Endothelial cell (in vitro differentiated cells): ENCODE results near the gene ATRIP. TPM values are rescaled to one million over a fixed set of nuclear protein-coding genes. Genes with fewer than 3 reads are reported as not detected.
A peak's percentile ranks its signal among the peaks of the same experiment; 100 is the strongest.

Experiments
- DNase-seq: peaks from one replicate; pipeline ENCODE4 v3.0.0; 2021; ENCODE audit warnings: low spot score
- H3K27ac Mint-ChIP-seq: one replicate; pipeline ENCODE4 v1.8.0; 2021; ENCODE audit warnings: mixed read lengths, inconsistent platforms; ENCODE audit not compliant: unreplicated experiment
- H3K27me3 Mint-ChIP-seq: one replicate; pipeline ENCODE4 v1.8.0; 2021; ENCODE audit warnings: mild to moderate bottlenecking, moderate library complexity, mixed read lengths, inconsistent platforms; ENCODE audit not compliant: unreplicated experiment
- H3K36me3 Mint-ChIP-seq: one replicate; pipeline ENCODE4 v1.8.0; 2021; ENCODE audit warnings: mild to moderate bottlenecking, low read depth, mixed read lengths, inconsistent platforms; ENCODE audit not compliant: unreplicated experiment
- H3K4me1 Mint-ChIP-seq: one replicate; pipeline ENCODE4 v1.8.0; 2021; ENCODE audit warnings: mild to moderate bottlenecking, mixed read lengths, inconsistent platforms; ENCODE audit not compliant: unreplicated experiment
- H3K4me3 Mint-ChIP-seq: one replicate; pipeline ENCODE4 v1.8.0; 2021; ENCODE audit warnings: mild to moderate bottlenecking, mixed read lengths, inconsistent platforms; ENCODE audit not compliant: unreplicated experiment
- H3K9me3 Mint-ChIP-seq: one replicate; pipeline ENCODE4 v1.8.0; 2021; ENCODE audit warnings: mixed read lengths, inconsistent platforms; ENCODE audit not compliant: unreplicated experiment
- total RNA-seq: library from RNA; stranded (reverse); fragmentation: NEBNext Ultra II Directional; extraction: Animal tissue kit (Norgen Biotek cat#: 25700); gene quantifications from one replicate; pipeline ENCODE4 v1.2.1, GENCODE V29; 2021; ENCODE audit not compliant: unreplicated experiment
- TF ChIP-seq, protein P1 (sequence below): fragments of 200-600 bp; sonication (generic); IDR thresholded peaks from one replicate; pipeline ENCODE4 v1.5.0; 2021; ENCODE audit warnings: antibody characterized with exemption; ENCODE audit not compliant: unreplicated experiment

ATRIP gene
- total RNA-seq, 1 donor from 2014 or later, result 11.2 TPM

DNA sequence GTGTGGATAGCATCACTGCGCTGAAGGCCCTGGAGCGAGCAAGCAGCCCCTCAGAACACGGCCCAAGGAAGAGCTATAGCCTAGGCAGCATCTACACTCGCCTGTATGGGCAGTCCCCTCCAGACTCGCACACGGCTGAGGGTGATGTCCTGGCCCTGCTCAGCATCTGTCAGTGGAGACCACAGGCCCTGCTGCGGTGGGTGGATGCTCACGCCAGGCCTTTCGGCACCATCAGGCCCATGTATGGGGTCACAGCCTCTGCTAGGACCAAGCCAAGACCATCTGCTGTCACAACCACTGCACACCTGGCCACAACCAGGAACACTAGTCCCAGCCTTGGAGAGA, 20.5 kb downstream of the ATRIP start:
- Mint-ChIP-seq H3K27me3 (peaks cover 19% of the 10 kb centered on the region), H3K27ac (peak overlapping the region; percentile 98), H3K4me3 (no peak overlapping the region), H3K9me3 (no peaks in the 10 kb centered on the region), H3K4me1 (peaks cover 27% of the 10 kb centered on the region), H3K36me3 (peaks cover 24% of the 10 kb centered on the region)
- TF ChIP-seq, protein P1, sequence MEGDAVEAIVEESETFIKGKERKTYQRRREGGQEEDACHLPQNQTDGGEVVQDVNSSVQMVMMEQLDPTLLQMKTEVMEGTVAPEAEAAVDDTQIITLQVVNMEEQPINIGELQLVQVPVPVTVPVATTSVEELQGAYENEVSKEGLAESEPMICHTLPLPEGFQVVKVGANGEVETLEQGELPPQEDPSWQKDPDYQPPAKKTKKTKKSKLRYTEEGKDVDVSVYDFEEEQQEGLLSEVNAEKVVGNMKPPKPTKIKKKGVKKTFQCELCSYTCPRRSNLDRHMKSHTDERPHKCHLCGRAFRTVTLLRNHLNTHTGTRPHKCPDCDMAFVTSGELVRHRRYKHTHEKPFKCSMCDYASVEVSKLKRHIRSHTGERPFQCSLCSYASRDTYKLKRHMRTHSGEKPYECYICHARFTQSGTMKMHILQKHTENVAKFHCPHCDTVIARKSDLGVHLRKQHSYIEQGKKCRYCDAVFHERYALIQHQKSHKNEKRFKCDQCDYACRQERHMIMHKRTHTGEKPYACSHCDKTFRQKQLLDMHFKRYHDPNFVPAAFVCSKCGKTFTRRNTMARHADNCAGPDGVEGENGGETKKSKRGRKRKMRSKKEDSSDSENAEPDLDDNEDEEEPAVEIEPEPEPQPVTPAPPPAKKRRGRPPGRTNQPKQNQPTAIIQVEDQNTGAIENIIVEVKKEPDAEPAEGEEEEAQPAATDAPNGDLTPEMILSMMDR, result no peak
- DNase-seq, result no peak

DNA sequence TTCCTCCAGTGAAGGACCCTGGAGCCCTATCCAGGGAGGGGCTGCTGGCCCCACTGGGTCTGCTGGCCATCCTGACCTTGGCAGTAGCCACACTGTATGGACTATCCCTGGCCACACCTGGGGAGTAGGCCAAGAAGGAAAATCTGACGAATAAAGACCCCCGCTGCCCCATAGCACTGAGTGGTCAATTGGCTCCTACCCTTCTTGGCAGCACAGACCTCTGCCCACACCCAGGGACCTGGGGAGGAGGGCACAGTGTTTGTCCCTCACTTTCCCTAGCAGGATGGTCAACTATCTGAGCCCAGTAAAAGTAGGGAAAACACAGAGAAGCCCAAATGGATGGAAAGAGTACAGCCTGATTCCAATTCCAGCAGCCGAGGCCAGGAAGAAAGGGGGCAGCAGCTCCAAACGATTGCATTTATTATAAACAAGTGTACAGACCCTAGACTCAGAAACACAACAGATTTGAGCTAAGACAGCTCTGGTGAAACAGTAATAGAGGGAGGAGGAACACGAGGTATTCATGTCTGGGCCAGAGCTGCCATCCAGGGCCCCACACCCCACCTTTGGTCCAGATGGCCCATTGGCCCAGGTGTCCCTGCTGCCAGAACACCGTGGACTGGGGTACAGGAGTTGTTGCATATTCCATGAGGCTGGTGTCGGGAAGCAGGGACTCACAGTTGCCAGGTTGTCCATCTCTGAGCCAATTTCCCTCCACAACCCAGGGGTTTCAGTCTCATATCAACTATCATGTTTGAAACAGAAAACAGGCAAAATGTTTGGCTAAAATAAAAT, 21.1 kb downstream of the ATRIP start:
- TF ChIP-seq, protein P1, result no peak
- Mint-ChIP-seq H3K4me3 (peak overlapping the region; percentile 8), H3K9me3 (no peaks in the 10 kb centered on the region)

DNA sequence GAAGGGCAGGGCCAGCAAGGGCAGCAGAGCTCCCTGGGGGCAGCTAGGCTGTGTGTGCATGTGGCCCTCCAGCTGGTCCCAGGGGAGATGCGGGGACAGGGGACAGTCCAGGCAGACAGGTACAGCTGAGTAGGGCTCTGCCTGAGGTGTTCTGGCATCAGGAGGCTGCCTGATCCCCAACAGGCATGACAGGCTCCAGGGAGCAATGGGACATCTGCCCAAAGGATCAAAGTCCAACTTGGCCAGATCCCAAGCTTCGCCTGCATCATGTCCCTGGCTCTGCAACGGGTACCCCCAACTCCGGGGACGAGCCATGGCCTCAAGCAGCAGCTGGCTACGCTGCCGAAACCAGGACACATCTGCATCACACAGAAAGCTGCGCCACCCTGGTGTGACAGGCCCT, 21.8 kb downstream of the ATRIP start:
- H3K4me3 Mint-ChIP-seq, result no peak overlapping the region
- TF ChIP-seq, protein P1, result no peak
- H3K27me3 Mint-ChIP-seq, result peaks cover 24% of the 10 kb centered on the region
- H3K9me3 Mint-ChIP-seq, result no peaks in the 10 kb centered on the region
- peaks cover 34% of the 10 kb centered on the region for H3K4me1 Mint-ChIP-seq
- DNase-seq, result no peak
- peak overlapping the region; percentile 87 for H3K27ac Mint-ChIP-seq
- peaks cover 29% of the 10 kb centered on the region for H3K36me3 Mint-ChIP-seq

More for the DNA sequence above, 21.1 kb downstream of the ATRIP start:
- Mint-ChIP-seq H3K27me3 (peaks cover 21% of the 10 kb centered on the region), H3K27ac (peak overlapping the region; percentile 98), H3K4me1 (peaks cover 29% of the 10 kb centered on the region), H3K36me3 (peaks cover 25% of the 10 kb centered on the region)
- DNase-seq, result no peak

DNA sequence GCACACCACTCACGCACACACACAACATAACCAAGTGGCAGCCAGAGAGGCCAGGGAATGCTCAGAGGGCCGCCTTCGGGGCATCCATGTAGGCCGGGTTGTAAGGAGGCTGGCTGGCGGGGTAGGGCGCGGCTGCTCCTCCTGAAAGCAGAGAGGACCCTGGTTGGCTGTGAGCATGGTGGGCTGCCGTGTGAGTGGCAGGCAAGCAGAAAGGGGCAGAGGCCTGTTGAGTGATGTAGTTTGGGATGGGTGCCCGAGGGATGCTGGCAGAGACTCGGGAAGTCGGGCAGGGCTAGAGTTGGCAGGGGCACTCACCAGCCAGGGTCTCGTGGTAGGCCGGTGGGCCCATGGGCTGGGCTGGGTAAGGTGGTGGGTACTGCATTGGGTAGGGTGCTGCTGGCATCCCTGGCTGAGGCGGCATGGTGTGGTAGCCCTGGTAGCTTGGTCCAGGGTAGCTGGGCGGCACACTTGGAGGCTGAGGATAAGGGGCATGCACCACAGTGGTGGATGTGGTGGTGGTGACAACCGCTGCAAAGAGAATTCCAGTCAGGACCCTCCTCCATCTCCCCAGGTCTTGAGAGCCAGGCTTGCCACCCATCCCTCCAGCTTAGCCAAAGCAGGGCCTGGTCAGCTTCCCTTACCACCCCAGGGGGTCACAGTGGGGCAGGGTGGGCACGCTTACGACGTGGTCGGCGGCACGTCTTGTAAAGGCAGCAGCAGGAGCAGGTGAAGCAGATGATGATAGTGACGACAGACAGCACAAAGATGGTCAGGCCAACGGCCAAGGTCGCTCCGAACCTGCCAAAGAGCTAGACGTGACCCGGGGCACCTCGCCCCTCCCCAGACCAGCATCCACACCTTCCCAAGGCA, 22.7 kb downstream of the ATRIP start:
- peaks cover 23% of the 10 kb centered on the region for H3K27me3 Mint-ChIP-seq
- H3K4me3 Mint-ChIP-seq, result peak overlapping the region; percentile 47
- no peaks in the 10 kb centered on the region for H3K9me3 Mint-ChIP-seq
- peaks cover 32% of the 10 kb centered on the region for H3K36me3 Mint-ChIP-seq
- peak overlapping the region; percentile 61 for H3K27ac Mint-ChIP-seq
- DNase-seq, result no peak
- TF ChIP-seq, protein P1, result no peak
- H3K4me1 Mint-ChIP-seq, result peaks cover 36% of the 10 kb centered on the region
